Loucy (cell line): ENCODE data around the gene IER5.

Source experiments
- H2AFZ ChIP-seq: fragments of 200-600 bp; sonication (generic); 2 replicates; pipeline ENCODE4 v1.6.0; 2016; ENCODE audit warnings: antibody characterized with exemption, mild to moderate bottlenecking, low read length, moderate library complexity
- H3F3A ChIP-seq: fragments of 200-600 bp; 2 replicates; pipeline ENCODE4 v1.6.0; 2016; ENCODE audit warnings: antibody characterized with exemption, low read depth, mild to moderate bottlenecking
- H3K27me3 ChIP-seq: fragments of 200-600 bp; sonication (generic); 2 replicates; pipeline ENCODE4 v1.6.1; 2014; ENCODE audit warnings: low read length, mild to moderate bottlenecking; ENCODE audit not compliant: insufficient read depth, poor library complexity, severe bottlenecking
- H3K36me3 ChIP-seq: fragments of 200-600 bp; sonication (generic); 2 replicates; pipeline ENCODE4 v1.6.1; 2016; ENCODE audit warnings: low read length; ENCODE audit not compliant: insufficient read depth
- H3K4me1 ChIP-seq: fragments of 200-600 bp; sonication (generic); 2 replicates; pipeline ENCODE4 v1.5.1; 2014; ENCODE audit warnings: low read length, mild to moderate bottlenecking; ENCODE audit not compliant: insufficient read depth, poor library complexity, severe bottlenecking
- H3K4me2 ChIP-seq: fragments of 200-600 bp; sonication (generic); 2 replicates; pipeline ENCODE4 v1.6.0; 2014; ENCODE audit warnings: antibody characterized with exemption, low read length, low read depth, mild to moderate bottlenecking; ENCODE audit not compliant: poor library complexity, severe bottlenecking
- H3K4me3 ChIP-seq: fragments of 200-600 bp; sonication (generic); 2 replicates; pipeline ENCODE4 v1.5.1; 2014; ENCODE audit warnings: low read length, mild to moderate bottlenecking, mixed read lengths; ENCODE audit not compliant: poor library complexity, severe bottlenecking
- H3K79me2 ChIP-seq: fragments of 200-600 bp; sonication (generic); 2 replicates; pipeline ENCODE4 v1.6.1; 2014; ENCODE audit warnings: low read length; ENCODE audit not compliant: insufficient read depth
- H3K9ac ChIP-seq: fragments of 200-600 bp; sonication (generic); 2 replicates; pipeline ENCODE4 v1.6.0; 2014; ENCODE audit warnings: mild to moderate bottlenecking, low read depth, low read length, moderate library complexity; ENCODE audit not compliant: poor library complexity, severe bottlenecking
- H3K9me2 ChIP-seq: fragments of 200-600 bp; sonication (generic); replicated peaks from 2 replicates; pipeline ENCODE4 v1.6.1; 2016; ENCODE audit warnings: low read depth, low read length, mixed read lengths
- H3K9me3 ChIP-seq: fragments of 200-600 bp; sonication (generic); 2 replicates; pipeline ENCODE4 v1.6.1; 2014; ENCODE audit warnings: mild to moderate bottlenecking, antibody characterized with exemption, low read length, low read depth; ENCODE audit not compliant: insufficient read depth
- H4K20me1 ChIP-seq: fragments of 200-600 bp; sonication (generic); 2 replicates; pipeline ENCODE4 v1.6.0; 2014; ENCODE audit warnings: antibody characterized with exemption, low read length, mild to moderate bottlenecking; ENCODE audit not compliant: insufficient read depth, poor library complexity, severe bottlenecking
- CTCF ChIP-seq: fragments of 200-600 bp; sonication (generic); conservative IDR thresholded peaks from 2 replicates; pipeline ENCODE4 v1.5.1; 2014; ENCODE audit warnings: mild to moderate bottlenecking, antibody characterized with exemption, low read length
- EZH2phosphoT487 ChIP-seq: fragments of 200-600 bp; IDR thresholded peaks from 2 replicates; pipeline ENCODE4 v1.6.1; 2018; ENCODE audit warnings: antibody characterized with exemption, mild to moderate bottlenecking, moderate library complexity, borderline replicate concordance

Gene IER5

GRCh38 chr1:181108304-181108867 lies 19.9 kb downstream of the IER5 start:
- TF ChIP-seq EZH2phosphoT487 (no peak), CTCF (no peak)
- no peak overlapping the region for H2AFZ ChIP-seq
- no peak overlapping the region for H3K9ac ChIP-seq
- no peaks in the 10 kb centered on the region for H4K20me1 ChIP-seq
- H3K9me2 ChIP-seq = no peaks in the 10 kb centered on the region
- H3K4me1 ChIP-seq = peaks cover 28% of the 10 kb centered on the region
- H3K36me3 ChIP-seq = no peaks in the 10 kb centered on the region
- no peak overlapping the region for H3K4me3 ChIP-seq
- no peak overlapping the region for H3K4me2 ChIP-seq
- H3K27me3 ChIP-seq = no peaks in the 10 kb centered on the region
- H3K9me3 ChIP-seq = no peaks in the 10 kb centered on the region
- H3F3A ChIP-seq = no peaks in the 10 kb centered on the region
- H3K79me2 ChIP-seq = no peaks in the 10 kb centered on the region

- no peak overlapping the region for H3K4me2 ChIP-seq
- no peaks in the 10 kb centered on the region for H3K9me2 ChIP-seq
- no peaks in the 10 kb centered on the region for H4K20me1 ChIP-seq
- H3K4me1 ChIP-seq = peaks cover 12% of the 10 kb centered on the region
- H3K79me2 ChIP-seq = no peaks in the 10 kb centered on the region
- no peaks in the 10 kb centered on the region for H3K9me3 ChIP-seq
- H2AFZ ChIP-seq = no peak overlapping the region
- H3K4me3 ChIP-seq = no peak overlapping the region
- no peaks in the 10 kb centered on the region for H3K27me3 ChIP-seq
- no peaks in the 10 kb centered on the region for H3F3A ChIP-seq
- no peaks in the 10 kb centered on the region for H3K36me3 ChIP-seq
- no peak for TF ChIP-seq EZH2phosphoT487
- no peak for TF ChIP-seq CTCF
- H3K9ac ChIP-seq = no peak overlapping the region
Measured at GRCh38 chr1:181110013-181110412, 21.5 kb downstream of the IER5 start.

GRCh38 chr1:181111559-181111958 lies 23.1 kb downstream of the IER5 start:
- Histone ChIP-seq H3K27me3 (no peaks in the 10 kb centered on the region), H3K9me2 (no peaks in the 10 kb centered on the region), H2AFZ (no peak overlapping the region), H3K4me2 (no peak overlapping the region), H3K9ac (no peak overlapping the region), H3K4me3 (no peak overlapping the region), H3K4me1 (peaks cover 5% of the 10 kb centered on the region), H3K9me3 (no peaks in the 10 kb centered on the region), H3F3A (no peaks in the 10 kb centered on the region), H3K79me2 (no peaks in the 10 kb centered on the region), H4K20me1 (no peaks in the 10 kb centered on the region), H3K36me3 (no peaks in the 10 kb centered on the region)
- no peak for TF ChIP-seq EZH2phosphoT487
- no peak for TF ChIP-seq CTCF
